HCT116 (cell line): ENCODE measurements around the gene BAG2. TPM values are rescaled to one million over a fixed set of nuclear protein-coding genes. Genes with fewer than 3 reads are reported as not detected.

Source experiments
- ATAC-seq: fragments of 200-7000 bp; cut with Tn5 transposase; 2 replicates; pipeline ENCODE4 v1.9.1; 2020; ENCODE audit warnings: mild to moderate bottlenecking, moderate library complexity
- BruUV-seq: library from RNA; stranded (reverse); fragments of 400-500 nt; replicated peaks from 2 replicates; lab custom pipeline; 2021; lab: Mats Ljungman, UMichigan
- CTCF ChIA-PET: fragments of 300-600 bp; sonication (Branson Sonifier 250); formaldehyde crosslinking; loops from one replicate; lab custom pipeline; 2021; ENCODE audit warnings: antibody characterized with exemption; lab: Charles Lee
- POLR2A ChIA-PET: fragments of 300-600, 350-600 bp; sonication (Branson Sonifier 250); formaldehyde crosslinking; loops from one replicate; lab custom pipeline; 2021; ENCODE audit warnings: antibody characterized with exemption; lab: Charles Lee
- RAD21 ChIA-PET, 2 experiments: fragments of 300-600 bp; sonication (Branson Sonifier 250); formaldehyde crosslinking; loops; one replicate each; lab custom pipeline; 2023; ENCODE audit warnings: low total read pairs in 2 of 2; ENCODE audit not compliant: uncharacterized antibody in 2 of 2, unreplicated experiment in 2 of 2, low non-redundant PET in 1 of 2; lab: Charles Lee
- DNase-seq: peaks from one replicate; pipeline ENCODE4 v3.0.0-alpha.2; 2010; ENCODE audit warnings: low read depth, low spot score
- H2AFZ ChIP-seq: fragments of 200-600 bp; shearing (Covaris generic), sonication (generic); 2 replicates; pipeline ENCODE4 v1.6.1; 2017; ENCODE audit warnings: low read depth, mixed run types, mixed read lengths, antibody characterized with exemption, low read length; ENCODE audit not compliant: poor library complexity, severe bottlenecking
- H3K27ac ChIP-seq: 2 replicates; pipeline ENCODE4 v1.5.1; 2012; ENCODE audit warnings: low read depth, low read length
- H3K27me3 ChIP-seq: fragments of 200-600 bp; sonication (generic); 2 replicates; pipeline ENCODE4 v1.6.1; 2016; ENCODE audit warnings: mixed run types, low read length, mixed read lengths; ENCODE audit not compliant: insufficient read depth
- H3K36me3 ChIP-seq, 2 experiments: fragments of 200-500 bp in 1 of 2; fragments of 200-600 bp in 1 of 2; sonication (Bioruptor generic) in 1 of 2; sonication (generic) in 1 of 2; 2 replicates each; pipeline versions ENCODE4 v1.5.1 to v1.6.1; 2014 to 2016; ENCODE audit warnings: low read length in 2 of 2, inconsistent platforms in 1 of 2, mixed read lengths in 1 of 2, mixed run types in 1 of 2; ENCODE audit not compliant: insufficient read depth in 2 of 2, control insufficient read depth in 1 of 2
- H3K4me1 ChIP-seq, 2 experiments: fragments of 200-600 bp in 1 of 2; sonication (generic) in 1 of 2; 2 replicates each; pipeline versions ENCODE4 v1.5.1 to v1.6.1; 2012 to 2017; ENCODE audit warnings: low read length in 2 of 2, inconsistent platforms in 1 of 2, mild to moderate bottlenecking in 1 of 2, mixed read lengths in 1 of 2, mixed run types in 1 of 2, moderate library complexity in 1 of 2; ENCODE audit not compliant: insufficient read depth in 2 of 2, control insufficient read depth in 1 of 2
- H3K4me2 ChIP-seq: fragments of 200-600 bp; sonication (generic); 2 replicates; pipeline ENCODE4 v1.6.1; 2017; ENCODE audit warnings: mixed run types, low read length, mixed read lengths
- H3K4me3 ChIP-seq, 2 experiments: fragments of 200-600 bp in 1 of 2; sonication (generic) in 1 of 2; replicated peaks in 1 of 2; 2 replicates each; pipeline ENCODE4 v1.5.1; 2011 to 2016; ENCODE audit warnings: low read length in 2 of 2, control low read depth in 1 of 2, low read depth in 1 of 2, mild to moderate bottlenecking in 1 of 2, mixed read lengths in 1 of 2, mixed run types in 1 of 2
- H3K79me2 ChIP-seq: fragments of 200-600 bp; sonication (generic); 2 replicates; pipeline ENCODE4 v1.6.1; 2017; ENCODE audit warnings: mild to moderate bottlenecking, mixed run types, low read length, moderate library complexity, mixed read lengths; ENCODE audit not compliant: insufficient read depth
- H3K9ac ChIP-seq: fragments of 200-600 bp; sonication (generic); 2 replicates; pipeline ENCODE4 v1.6.1; 2016; ENCODE audit warnings: low read length, mixed read lengths
- H3K9me2 ChIP-seq: fragments of 200-600 bp; sonication (generic), shearing (Covaris generic); 2 replicates; pipeline ENCODE4 v1.6.1; 2017; ENCODE audit warnings: mixed run types, mild to moderate bottlenecking, moderate library complexity; ENCODE audit not compliant: insufficient read depth
- H3K9me3 ChIP-seq, 2 experiments: fragments of 200-500 bp in 1 of 2; fragments of 200-600 bp in 1 of 2; sonication (Bioruptor generic) in 1 of 2; sonication (generic) in 1 of 2; 2 replicates each; pipeline ENCODE4 v1.6.1; 2014 to 2017; ENCODE audit warnings: low read length in 2 of 2, mixed read lengths in 2 of 2, inconsistent platforms in 1 of 2, low read depth in 1 of 2, mild to moderate bottlenecking in 1 of 2, mixed run types in 1 of 2, moderate library complexity in 1 of 2; ENCODE audit not compliant: control insufficient read depth in 1 of 2, insufficient read depth in 1 of 2
- H4K20me1 ChIP-seq: fragments of 200-600 bp; sonication (generic), shearing (Covaris generic); 2 replicates; pipeline ENCODE4 v1.6.1; 2017; ENCODE audit warnings: mixed run types, mild to moderate bottlenecking, moderate library complexity; ENCODE audit not compliant: insufficient read depth
- CBX3 ChIP-seq: IDR thresholded peaks from 2 replicates; pipeline ENCODE4 v1.6.1; 2012; ENCODE audit warnings: low read depth
- CEBPB ChIP-seq: IDR thresholded peaks from 2 replicates; pipeline ENCODE4 v1.6.1; 2012; ENCODE audit warnings: low read depth
- CTCF ChIP-seq, 3 experiments: fragments of 200-600 bp in 1 of 3; sonication (generic) in 1 of 3; IDR thresholded peaks in 2 of 3; conservative IDR thresholded peaks in 1 of 3; 2 replicates each; pipeline ENCODE4 v1.5.1; 2012 to 2017; ENCODE audit warnings: low read depth in 2 of 3, low read length in 2 of 3, antibody characterized with exemption in 1 of 3, borderline replicate concordance in 1 of 3, control low read depth in 1 of 3, mild to moderate bottlenecking in 1 of 3, mixed read lengths in 1 of 3, mixed run types in 1 of 3, moderate library complexity in 1 of 3; ENCODE audit not compliant: insufficient read depth in 1 of 3
- EGR1 ChIP-seq: IDR thresholded peaks from 2 replicates; pipeline ENCODE4 v1.6.1; 2012; ENCODE audit warnings: low read depth
- FOSL1 ChIP-seq: IDR thresholded peaks from 2 replicates; pipeline ENCODE4 v1.6.1; 2012; ENCODE audit warnings: low read depth
- JUND ChIP-seq: IDR thresholded peaks from 2 replicates; pipeline ENCODE4 v1.6.1; 2012
- MAX ChIP-seq: IDR thresholded peaks from 2 replicates; pipeline ENCODE4 v1.6.1; 2012
- POLR2AphosphoS5 ChIP-seq: IDR thresholded peaks from 2 replicates; pipeline ENCODE4 v1.6.1; 2011; ENCODE audit warnings: mild to moderate bottlenecking, low read depth, low read length, moderate library complexity
- RAD21 ChIP-seq: IDR thresholded peaks from 2 replicates; pipeline ENCODE4 v1.6.1; 2012; ENCODE audit warnings: low read depth, mild to moderate bottlenecking
- SRF ChIP-seq: IDR thresholded peaks from 2 replicates; pipeline ENCODE4 v1.6.1; 2012; ENCODE audit warnings: low read depth
- TCF7L2 ChIP-seq: IDR thresholded peaks from 2 replicates; pipeline ENCODE4 v1.7.0; 2011; ENCODE audit warnings: borderline replicate concordance, inconsistent platforms; ENCODE audit not compliant: insufficient read depth, insufficient read length; ENCODE audit errors: extremely low read depth
- ZBTB33 ChIP-seq: IDR thresholded peaks from 2 replicates; pipeline ENCODE4 v1.6.1; 2011; ENCODE audit warnings: mild to moderate bottlenecking, low read length, moderate library complexity; ENCODE audit not compliant: insufficient replicate concordance; ENCODE audit errors: extremely low read depth
- intact Hi-C: fragments of 100-400 bp; cut with micrococcal nuclease; formaldehyde crosslinking; loops from 2 replicates; pipeline ENCODE4 v1.10.0; 2022
- total RNA-seq: library from RNA; stranded (reverse); gene quantifications from one replicate; pipeline ENCODE4 v1.2.1, GENCODE V29; 2021; ENCODE audit not compliant: unreplicated experiment
- TF ChIP-seq, protein P1 (sequence below): IDR thresholded peaks from 2 replicates; pipeline ENCODE4 v1.6.1; 2012; ENCODE audit warnings: low read depth

The BAG2 gene
- total RNA-seq, 1 experiment from 2014 or later: 13.5 TPM

DNA sequence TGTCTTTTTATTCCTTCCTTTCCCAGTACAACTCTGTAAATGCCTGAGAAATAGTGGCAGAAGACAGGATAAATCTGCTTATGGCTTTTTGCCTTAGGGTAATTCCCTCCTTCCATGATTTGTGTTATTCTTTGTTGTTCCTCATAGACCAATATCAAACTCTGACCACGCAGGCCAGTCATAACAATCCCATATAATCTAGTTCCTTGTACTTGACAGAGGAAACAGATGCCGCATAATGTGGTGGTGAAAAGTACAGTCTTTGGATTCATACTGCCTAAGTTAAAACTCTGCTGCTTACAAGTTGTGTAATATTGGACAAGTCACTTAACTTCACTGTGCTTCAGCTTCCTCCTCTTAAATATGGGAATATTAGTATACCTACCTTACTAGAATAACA is 8.2 kb upstream of the BAG2 start:
- no peak for DNase-seq
- BruUV-seq: no TSS peak
- ATAC-seq: no peak
- RAD21 ChIA-PET: no interaction called here
- no peaks in the 10 kb centered on the region for H3K79me2 ChIP-seq
- no peak overlapping the region for H3K4me2 ChIP-seq
- TF ChIP-seq RAD21 (no peak), FOSL1 (no peak), ZBTB33 (no peak), MAX (no peak), TCF7L2 (no peak), SRF (no peak), CEBPB (no peak), CTCF (IDR thresholded peaks at IDR 0.05 in 2 of 3, conservative IDR thresholded peaks at IDR 0.05 in 1 of 3; ENCODE audit: borderline replicate concordance in 1 of 3, insufficient read depth in 1 of 3, low read depth in 2 of 3, low read length in 2 of 3) (no peak), POLR2AphosphoS5 (no peak), CBX3 (no peak), JUND (no peak), EGR1 (no peak)
- TF ChIP-seq, protein P1, sequence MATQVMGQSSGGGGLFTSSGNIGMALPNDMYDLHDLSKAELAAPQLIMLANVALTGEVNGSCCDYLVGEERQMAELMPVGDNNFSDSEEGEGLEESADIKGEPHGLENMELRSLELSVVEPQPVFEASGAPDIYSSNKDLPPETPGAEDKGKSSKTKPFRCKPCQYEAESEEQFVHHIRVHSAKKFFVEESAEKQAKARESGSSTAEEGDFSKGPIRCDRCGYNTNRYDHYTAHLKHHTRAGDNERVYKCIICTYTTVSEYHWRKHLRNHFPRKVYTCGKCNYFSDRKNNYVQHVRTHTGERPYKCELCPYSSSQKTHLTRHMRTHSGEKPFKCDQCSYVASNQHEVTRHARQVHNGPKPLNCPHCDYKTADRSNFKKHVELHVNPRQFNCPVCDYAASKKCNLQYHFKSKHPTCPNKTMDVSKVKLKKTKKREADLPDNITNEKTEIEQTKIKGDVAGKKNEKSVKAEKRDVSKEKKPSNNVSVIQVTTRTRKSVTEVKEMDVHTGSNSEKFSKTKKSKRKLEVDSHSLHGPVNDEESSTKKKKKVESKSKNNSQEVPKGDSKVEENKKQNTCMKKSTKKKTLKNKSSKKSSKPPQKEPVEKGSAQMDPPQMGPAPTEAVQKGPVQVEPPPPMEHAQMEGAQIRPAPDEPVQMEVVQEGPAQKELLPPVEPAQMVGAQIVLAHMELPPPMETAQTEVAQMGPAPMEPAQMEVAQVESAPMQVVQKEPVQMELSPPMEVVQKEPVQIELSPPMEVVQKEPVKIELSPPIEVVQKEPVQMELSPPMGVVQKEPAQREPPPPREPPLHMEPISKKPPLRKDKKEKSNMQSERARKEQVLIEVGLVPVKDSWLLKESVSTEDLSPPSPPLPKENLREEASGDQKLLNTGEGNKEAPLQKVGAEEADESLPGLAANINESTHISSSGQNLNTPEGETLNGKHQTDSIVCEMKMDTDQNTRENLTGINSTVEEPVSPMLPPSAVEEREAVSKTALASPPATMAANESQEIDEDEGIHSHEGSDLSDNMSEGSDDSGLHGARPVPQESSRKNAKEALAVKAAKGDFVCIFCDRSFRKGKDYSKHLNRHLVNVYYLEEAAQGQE: no peak
- TF ChIP-seq, all 23 proteins: peak for 0
- no peaks in the 10 kb centered on the region for H3K27me3 ChIP-seq
- H2AFZ ChIP-seq: no peak overlapping the region
- ChIA-PET POLR2A (no interaction called here), CTCF (no interaction called here)
- intact Hi-C loops: no loop called here
- no peak overlapping the region for H3K9ac ChIP-seq
- no peak overlapping the region for H3K4me3 ChIP-seq
- H3K9me2 ChIP-seq: no peaks in the 10 kb centered on the region
- H3K27ac ChIP-seq: no peak overlapping the region
- H4K20me1 ChIP-seq: no peaks in the 10 kb centered on the region
- peaks cover 4 to 12% of the 10 kb centered on the region in 2 experiments; a peak in 2 of 4 replicates for H3K9me3 ChIP-seq
- peaks cover 3 to 22% of the 10 kb centered on the region in 2 experiments; a peak in 2 of 4 replicates for H3K36me3 ChIP-seq
- H3K4me1 ChIP-seq: no peaks in the 10 kb centered on the region
